ENCODE data around the gene EEF1AKMT2. TPM values are rescaled to one million over a fixed set of nuclear protein-coding genes. Genes with fewer than 3 reads are reported as not detected.
"Not testable (repeated sequence)": the region's sequence is repeated elsewhere in the genome, so short reads cannot be mapped to it uniquely, and the experiment has no call there.

EEF1AKMT2 gene
- total RNA-seq, 1 experiment from 2014 or later: 32.2 TPM

GRCh38 chr10:124748166-124748565, 43.5 kb downstream of the EEF1AKMT2 start:
- Histone ChIP-seq H3K27ac (ENCODE audit: low read depth, low read length, poor library complexity, severe bottlenecking) (no peak overlapping the region), H3K9me3 (ENCODE audit: low read depth, low read length, poor library complexity, severe bottlenecking) (no peaks in the 10 kb centered on the region), H3K36me3 (ENCODE audit: insufficient read depth, low read length, poor library complexity, severe bottlenecking) (peaks cover 5% of the 10 kb centered on the region), H3K4me3 (ENCODE audit: low read depth, low read length, poor library complexity, severe bottlenecking) (no peak overlapping the region), H3K27me3 (replicated peaks; ENCODE audit: insufficient read depth, low read depth, low read length, poor library complexity) (no peaks in the 10 kb centered on the region), H3K4me1 (ENCODE audit: insufficient read depth, low read length, poor library complexity, severe bottlenecking) (no peaks in the 10 kb centered on the region)
- intact Hi-C loops (cut with micrococcal nuclease; ENCODE audit: unreplicated experiment): no loop called here
- no peak for TF ChIP-seq EZH2 (IDR thresholded peaks at IDR 0.05; ENCODE audit: borderline replicate concordance, low read depth, low read length, poor library complexity, severe bottlenecking)
- TF ChIP-seq CTCF (conservative IDR thresholded peaks at IDR 0.05; ENCODE audit: low read depth, low read length): no peak
- CTCF ChIA-PET: no interaction called here
- BruUV-seq (replicated peaks): no TSS peak
- POLR2A ChIA-PET (ENCODE audit: low non-redundant PET): no interaction called here
- no peak for DNase-seq (ENCODE audit: low spot score)

DNA sequence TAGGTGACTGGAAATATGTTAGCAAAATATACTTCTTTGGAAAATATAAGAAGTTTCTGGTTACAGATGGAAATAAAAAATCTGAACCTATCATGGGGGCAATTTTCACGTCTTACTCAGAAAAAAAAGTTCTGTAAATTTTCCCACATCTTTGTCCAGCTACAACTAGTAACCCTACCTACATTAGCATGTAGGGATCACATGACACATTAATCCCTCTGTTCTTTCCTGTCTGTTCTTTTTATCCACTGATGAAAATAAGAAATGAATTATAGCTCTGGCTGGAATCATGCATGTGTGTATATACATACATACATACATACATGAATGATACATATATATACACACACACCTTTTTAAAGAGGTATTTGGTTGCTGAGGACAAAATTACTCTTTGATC, 43.9 kb downstream of the EEF1AKMT2 start:
- Histone ChIP-seq H3K27ac (ENCODE audit: low read depth, low read length, poor library complexity, severe bottlenecking) (no peak overlapping the region), H3K36me3 (ENCODE audit: insufficient read depth, low read length, poor library complexity, severe bottlenecking) (peaks cover 5% of the 10 kb centered on the region), H3K27me3 (replicated peaks; ENCODE audit: insufficient read depth, low read depth, low read length, poor library complexity) (no peaks in the 10 kb centered on the region), H3K4me3 (ENCODE audit: low read depth, low read length, poor library complexity, severe bottlenecking) (no peak overlapping the region), H3K4me1 (ENCODE audit: insufficient read depth, low read length, poor library complexity, severe bottlenecking) (no peaks in the 10 kb centered on the region), H3K9me3 (ENCODE audit: low read depth, low read length, poor library complexity, severe bottlenecking) (no peaks in the 10 kb centered on the region)
- TF ChIP-seq CTCF (conservative IDR thresholded peaks at IDR 0.05; ENCODE audit: low read depth, low read length) (no peak), EZH2 (IDR thresholded peaks at IDR 0.05; ENCODE audit: borderline replicate concordance, low read depth, low read length, poor library complexity, severe bottlenecking) (no peak)
- no TSS peak for BruUV-seq (replicated peaks)
- CTCF ChIA-PET: no interaction called here
- intact Hi-C loops (cut with micrococcal nuclease; ENCODE audit: unreplicated experiment): no loop called here
- DNase-seq (ENCODE audit: low spot score): no peak
- POLR2A ChIA-PET (ENCODE audit: low non-redundant PET): no interaction called here

- DNase-seq (ENCODE audit: low spot score): no peak
- no peaks in the 10 kb centered on the region for H3K27me3 ChIP-seq (replicated peaks; ENCODE audit: insufficient read depth, low read depth, low read length, poor library complexity)
- peaks cover 7% of the 10 kb centered on the region for H3K4me1 ChIP-seq (ENCODE audit: insufficient read depth, low read length, poor library complexity, severe bottlenecking)
- POLR2A ChIA-PET (ENCODE audit: low non-redundant PET): no interaction called here
- H3K9me3 ChIP-seq (ENCODE audit: low read depth, low read length, poor library complexity, severe bottlenecking): no peaks in the 10 kb centered on the region
- TF ChIP-seq EZH2 (IDR thresholded peaks at IDR 0.05; ENCODE audit: borderline replicate concordance, low read depth, low read length, poor library complexity, severe bottlenecking): no peak
- no peak for TF ChIP-seq CTCF (conservative IDR thresholded peaks at IDR 0.05; ENCODE audit: low read depth, low read length)
- H3K36me3 ChIP-seq (ENCODE audit: insufficient read depth, low read length, poor library complexity, severe bottlenecking): peaks cover 5% of the 10 kb centered on the region
- CTCF ChIA-PET: no interaction called here
- no peak overlapping the region for H3K27ac ChIP-seq (ENCODE audit: low read depth, low read length, poor library complexity, severe bottlenecking)
- H3K4me3 ChIP-seq (ENCODE audit: low read depth, low read length, poor library complexity, severe bottlenecking): no peak overlapping the region
- BruUV-seq (replicated peaks): no TSS peak
- intact Hi-C loops (cut with micrococcal nuclease; ENCODE audit: unreplicated experiment): no loop called here
These were observed 44.7 kb downstream of the EEF1AKMT2 start for GRCh38 chr10:124746992-124747391.

DNA sequence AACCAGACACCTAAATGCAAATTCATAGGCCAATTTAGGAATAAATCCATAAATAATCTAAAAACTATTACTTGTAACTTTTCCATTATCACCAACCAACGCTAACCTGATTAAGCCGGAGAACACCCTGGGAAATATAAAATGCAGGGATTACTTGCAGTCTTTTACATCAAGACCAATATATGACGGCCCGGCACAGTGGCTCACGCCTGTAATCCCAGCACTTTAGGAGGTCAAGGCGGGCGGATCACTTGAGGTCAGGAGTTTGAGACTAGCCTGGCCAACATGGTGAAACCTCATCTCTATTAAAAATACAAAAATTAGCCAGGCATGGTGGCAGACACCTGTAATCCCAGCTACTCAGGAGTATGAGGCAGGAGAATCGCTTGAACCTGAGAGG, 45.2 kb downstream of the EEF1AKMT2 start:
- H3K27me3 ChIP-seq (replicated peaks; ENCODE audit: insufficient read depth, low read depth, low read length, poor library complexity); H3K9me3 ChIP-seq (ENCODE audit: low read depth, low read length, poor library complexity, severe bottlenecking); H3K4me3 ChIP-seq (ENCODE audit: low read depth, low read length, poor library complexity, severe bottlenecking); H3K36me3 ChIP-seq (ENCODE audit: insufficient read depth, low read length, poor library complexity, severe bottlenecking); intact Hi-C loops (cut with micrococcal nuclease; ENCODE audit: unreplicated experiment); CTCF ChIA-PET; BruUV-seq (replicated peaks); H3K27ac ChIP-seq (ENCODE audit: low read depth, low read length, poor library complexity, severe bottlenecking); DNase-seq (ENCODE audit: low spot score): not testable (repeated sequence)
- H3K4me1 ChIP-seq (ENCODE audit: insufficient read depth, low read length, poor library complexity, severe bottlenecking): peaks cover 12% of the 10 kb centered on the region
- POLR2A ChIA-PET (ENCODE audit: low non-redundant PET): interaction anchor here (0.7 kb wide), 1 partner anchor 458 kb away, joined by 3 read pairs; no protein-coding TSS in a partner anchor
